GM19455 (cell line): Measurements from ENCODE around the gene POMT2.
"Not testable (repeated sequence)": the region's sequence is repeated elsewhere in the genome, so short reads cannot be mapped to it uniquely, and the experiment has no call there.

Experiments
- ATAC-seq: cut with Tn5 transposase; IDR thresholded peaks from one replicate; pipeline ENCODE4 v1.9.1; 2021; ENCODE audit not compliant: unreplicated experiment

POMT2 gene

GRCh38 chr14:77324816-77325745 is 4.4 kb upstream of the POMT2 start:
- ATAC-seq: no peak

GRCh38 chr14:77324289-77324688 is 3.6 kb upstream of the POMT2 start:
- no peak for ATAC-seq

- no peak for ATAC-seq
These were observed 2.9 kb upstream of the POMT2 start for GRCh38 chr14:77323571-77323970.

GRCh38 chr14:77322951-77323350 is 2.3 kb upstream of the POMT2 start:
- no peak for ATAC-seq

- ATAC-seq: no peak
These were observed 1.7 kb upstream of the POMT2 start for GRCh38 chr14:77322250-77322902.

- ATAC-seq: no peak
These were observed 1.3 kb downstream of the POMT2 start for GRCh38 chr14:77319422-77319821.

GRCh38 chr14:77318756-77319155 is 1.9 kb downstream of the POMT2 start:
- ATAC-seq: not testable (repeated sequence)

GRCh38 chr14:77318006-77318553 is 2.6 kb downstream of the POMT2 start:
- ATAC-seq: no peak

GRCh38 chr14:77316872-77317301 is 3.8 kb downstream of the POMT2 start:
- ATAC-seq: no peak

- ATAC-seq: no peak
These were observed 4.5 kb downstream of the POMT2 start for GRCh38 chr14:77316195-77316505.

GRCh38 chr14:77314539-77315457 is 5.9 kb downstream of the POMT2 start:
- ATAC-seq: no peak

GRCh38 chr14:77314043-77314442 is 6.6 kb downstream of the POMT2 start:
- ATAC-seq: no peak

GRCh38 chr14:77313371-77313770 is 7.3 kb downstream of the POMT2 start:
- no peak for ATAC-seq

GRCh38 chr14:77311217-77311616 is 9.5 kb downstream of the POMT2 start:
- no peak for ATAC-seq

- no peak for ATAC-seq
These were observed 10.7 kb downstream of the POMT2 start for GRCh38 chr14:77310026-77310425.

- no peak for ATAC-seq
These were observed 11.6 kb downstream of the POMT2 start for GRCh38 chr14:77309131-77309530.

- no peak for ATAC-seq
These were observed 13.7 kb downstream of the POMT2 start for GRCh38 chr14:77306851-77307496.

- ATAC-seq: no peak
These were observed 14.3 kb downstream of the POMT2 start for GRCh38 chr14:77306416-77306815.

GRCh38 chr14:77305696-77306095 is 15.0 kb downstream of the POMT2 start:
- ATAC-seq: no peak

GRCh38 chr14:77303417-77304156 is 17.1 kb downstream of the POMT2 start:
- ATAC-seq: no peak
